Hepatocyte (in vitro differentiated cells): ENCODE results near the gene PPP3CA.

Experiments used
- CTCF ChIP-seq: fragments of 200-600 bp; sonication (generic); IDR thresholded peaks from 2 replicates; pipeline ENCODE4 v1.5.1; 2016; ENCODE audit warnings: antibody characterized with exemption, mild to moderate bottlenecking; ENCODE audit not compliant: poor library complexity
- EZH2 ChIP-seq: fragments of 200-600 bp; sonication (generic); IDR thresholded peaks from 2 replicates; pipeline ENCODE4 v1.6.1; 2016; ENCODE audit warnings: antibody characterized with exemption, mild to moderate bottlenecking, borderline replicate concordance

DNA sequence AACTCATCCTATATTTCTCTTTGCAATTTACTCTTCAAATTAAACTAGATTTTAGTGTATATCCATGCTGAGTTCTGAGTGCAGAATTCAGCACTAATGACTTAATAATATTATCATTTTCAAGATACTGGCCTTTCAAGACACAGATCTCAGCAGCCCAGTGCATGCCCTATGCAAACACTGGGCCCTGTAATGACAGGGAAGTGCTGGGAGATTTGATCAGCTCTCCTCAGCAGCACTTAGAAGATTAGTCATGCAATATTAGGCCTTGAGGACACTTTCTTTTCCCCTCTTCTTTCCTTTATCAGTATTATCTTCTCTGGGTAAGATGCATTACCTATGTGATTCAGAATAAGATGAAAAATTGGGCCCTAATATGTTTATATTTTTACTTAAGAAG, 207.1 kb downstream of the PPP3CA start:
- TF ChIP-seq CTCF (no peak), EZH2 (no peak)
